T1000 (cell line): ENCODE measurements around the gene EFTUD2.
"Not testable (repeated sequence)": the region's sequence is repeated elsewhere in the genome, so short reads cannot be mapped to it uniquely, and the experiment has no call there.

Experiments used
- DNase-seq: peaks from one replicate; lab custom pipeline; 2025; ENCODE audit warnings: mixed read lengths; lab: John Stamatoyannopoulos, UW

Gene EFTUD2

DNA sequence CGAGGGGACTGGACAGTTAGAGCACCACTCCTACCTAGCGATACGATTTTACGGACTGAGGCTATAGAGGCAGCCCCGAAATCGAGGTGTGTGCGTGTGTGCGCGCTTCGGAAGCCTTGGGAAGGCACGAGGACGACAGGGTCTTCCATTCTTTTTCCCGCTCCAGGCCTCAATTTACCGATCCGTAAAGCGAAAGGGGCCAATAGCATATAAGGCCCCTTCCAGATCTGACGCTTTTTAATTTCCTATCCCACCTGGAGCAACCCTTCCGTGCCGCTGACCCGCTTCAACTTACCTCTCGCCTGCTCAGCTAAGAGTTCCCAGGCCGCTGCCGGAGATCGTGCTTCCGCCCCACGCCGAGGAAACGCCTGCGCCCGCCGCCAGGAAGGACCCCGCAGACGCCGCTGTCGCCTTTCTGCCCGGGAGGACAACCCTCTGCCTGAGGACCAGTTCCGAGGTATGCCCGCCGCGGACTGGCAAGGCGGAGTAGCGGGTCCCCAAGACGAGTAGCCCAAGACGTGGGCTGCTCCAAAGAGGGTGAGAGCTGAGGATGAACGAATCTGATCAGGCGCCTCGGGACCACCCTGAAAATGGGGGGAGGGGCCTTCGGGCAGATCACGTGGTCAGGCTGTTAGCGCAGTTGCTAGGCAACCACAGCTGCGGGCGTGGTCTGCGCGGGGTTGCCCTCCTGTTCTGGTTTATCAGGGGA is at the start of gene EFTUD2:
Gene EFTUD2, minus strand, starts transcription at position 372 of the 709 bp plus-strand sequence. CDS start 4,924 bp downstream, outside the sequence.
- DNase-seq, result peak; percentile 98

DNA sequence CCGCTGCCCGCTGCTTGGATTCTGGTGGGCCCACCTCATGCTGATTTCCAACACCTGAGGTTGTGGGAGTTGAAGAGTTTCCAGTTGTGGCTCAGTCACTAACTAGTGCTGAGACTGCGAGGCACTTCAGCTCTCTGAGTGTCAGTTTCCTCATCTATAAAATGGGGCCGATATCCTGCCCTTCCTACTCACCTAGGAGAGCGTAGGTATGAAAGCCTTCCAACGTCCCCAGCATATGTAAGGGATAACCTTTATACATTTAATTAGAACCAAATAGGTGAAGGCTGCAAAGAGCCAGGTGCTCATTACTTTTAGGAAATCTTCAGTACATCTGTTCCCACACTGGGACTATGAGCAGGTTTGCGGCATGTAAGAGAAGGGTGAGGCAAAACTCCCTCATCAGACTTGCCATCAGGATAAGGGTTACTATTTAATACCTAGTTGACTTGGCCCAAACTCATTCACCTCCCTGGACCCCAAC is 49.1 kb upstream of the EFTUD2 start:
- DNase-seq, result no peak

DNA sequence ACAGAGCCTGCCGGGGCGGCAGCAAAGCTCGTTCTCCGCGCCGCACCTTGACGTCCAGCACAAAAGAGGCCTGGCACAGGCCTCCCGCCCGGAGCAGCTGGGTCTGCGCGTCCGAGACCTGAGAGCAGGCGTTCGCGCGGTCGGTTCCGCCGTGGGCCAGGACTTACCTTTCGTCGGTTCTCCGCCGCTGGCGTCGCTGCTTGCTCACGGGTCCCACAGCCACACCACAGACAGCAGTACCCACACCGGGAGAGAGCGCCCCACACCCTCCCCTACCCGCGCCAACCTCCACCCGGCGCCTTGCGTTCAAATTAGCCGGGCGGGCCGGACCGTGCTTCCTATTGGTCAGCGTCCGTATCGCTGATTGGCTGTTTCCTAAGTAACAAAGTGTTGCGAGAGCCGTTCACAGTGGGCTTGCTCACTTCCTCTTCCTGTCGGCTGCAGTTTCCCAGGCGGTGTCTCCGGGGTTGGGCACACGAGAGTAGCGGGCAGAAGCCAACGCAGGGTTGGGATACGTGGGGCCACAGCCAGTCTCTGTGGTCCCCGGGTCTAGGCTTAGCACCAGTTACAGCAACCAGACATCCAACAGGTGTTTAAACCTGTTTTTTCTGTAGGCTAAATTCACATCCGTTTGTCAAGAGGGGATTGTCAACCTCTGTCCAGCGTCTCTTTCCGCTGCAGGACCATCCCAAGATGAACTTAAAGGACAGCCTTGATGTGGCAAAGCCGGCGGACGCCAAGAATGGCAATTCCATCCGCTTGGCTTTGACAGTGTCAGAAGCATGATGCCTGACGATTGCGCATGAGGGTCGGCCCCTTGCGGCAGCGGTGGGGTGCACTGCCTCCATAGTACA is 48.4 kb upstream of the EFTUD2 start, which contains the start of gene KIF18B:
Gene KIF18B, minus strand, starts transcription at position 313 of the 854 bp plus-strand sequence. CDS start 11,429 bp downstream, outside the sequence.
- peak; percentile 78 for DNase-seq

DNA sequence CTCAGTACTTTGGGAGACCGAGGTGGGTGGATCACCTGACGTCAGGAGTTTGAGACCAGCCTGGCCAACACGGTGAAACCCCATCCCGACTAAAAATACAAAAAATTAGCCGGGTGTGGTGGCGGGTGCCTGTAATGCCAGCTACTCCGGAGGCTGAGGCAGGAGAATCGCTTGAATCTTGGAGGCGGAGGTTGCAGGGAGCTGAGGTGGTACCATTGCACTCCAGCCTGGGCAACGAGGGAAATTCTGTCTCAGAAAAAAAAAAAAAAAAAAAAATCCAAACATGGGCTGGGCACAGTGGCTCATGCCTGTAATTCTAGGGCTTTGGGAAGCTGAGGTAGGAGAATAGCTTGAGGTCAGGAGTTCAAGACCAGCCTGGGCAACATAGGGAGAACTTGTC is 46.4 kb upstream of the EFTUD2 start:
- DNase-seq, result not testable (repeated sequence)

DNA sequence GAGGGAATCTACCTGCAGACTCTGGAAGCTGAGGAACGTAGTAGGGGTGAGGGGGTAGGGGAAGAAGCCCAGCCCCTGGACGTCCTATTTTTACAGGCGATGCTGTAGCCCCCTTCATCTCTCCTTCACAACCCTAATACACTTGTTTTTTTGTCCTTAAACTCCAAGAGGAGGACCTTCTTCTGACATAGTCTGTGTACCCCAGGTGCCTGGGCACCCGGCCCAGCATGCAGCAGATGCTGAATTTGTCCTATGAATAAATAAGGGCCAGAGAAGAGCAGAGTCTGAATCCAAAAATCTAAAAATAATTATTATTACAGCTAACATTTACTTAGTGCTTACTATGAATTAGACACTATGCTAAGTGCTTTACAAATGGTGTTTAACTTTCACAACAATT is 43.2 kb upstream of the EFTUD2 start:
- no peak for DNase-seq

DNA sequence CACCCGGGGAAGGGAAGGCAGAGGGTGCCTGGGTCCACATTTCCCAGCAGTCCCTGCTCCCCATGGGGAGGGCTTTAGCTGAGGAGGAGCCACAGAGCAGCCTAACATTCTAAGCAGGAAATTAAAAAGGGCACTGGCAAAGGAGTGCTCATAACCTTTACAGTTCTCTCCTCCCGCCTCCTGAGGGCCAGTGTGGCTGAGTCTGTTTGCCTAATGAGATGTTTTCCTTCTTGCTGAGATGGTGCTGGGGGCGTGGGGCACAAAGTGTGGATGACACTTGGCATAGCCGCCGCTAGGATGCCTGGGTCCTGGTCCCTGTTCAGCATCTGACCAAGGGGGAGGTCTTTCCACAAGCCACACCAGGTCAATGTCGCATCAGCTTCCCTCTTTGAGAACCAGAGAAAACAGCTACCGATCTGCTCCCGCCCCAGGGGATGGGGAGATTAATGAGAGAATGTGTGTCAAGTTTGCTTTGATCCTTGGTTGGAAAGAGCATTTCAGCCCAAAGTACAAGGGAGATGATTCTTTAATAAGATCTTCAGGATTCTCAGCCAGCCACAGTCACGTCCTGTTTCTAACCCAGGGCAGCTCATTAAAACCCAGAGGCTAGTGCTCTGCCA is 42.6 kb upstream of the EFTUD2 start:
- no peak for DNase-seq

DNA sequence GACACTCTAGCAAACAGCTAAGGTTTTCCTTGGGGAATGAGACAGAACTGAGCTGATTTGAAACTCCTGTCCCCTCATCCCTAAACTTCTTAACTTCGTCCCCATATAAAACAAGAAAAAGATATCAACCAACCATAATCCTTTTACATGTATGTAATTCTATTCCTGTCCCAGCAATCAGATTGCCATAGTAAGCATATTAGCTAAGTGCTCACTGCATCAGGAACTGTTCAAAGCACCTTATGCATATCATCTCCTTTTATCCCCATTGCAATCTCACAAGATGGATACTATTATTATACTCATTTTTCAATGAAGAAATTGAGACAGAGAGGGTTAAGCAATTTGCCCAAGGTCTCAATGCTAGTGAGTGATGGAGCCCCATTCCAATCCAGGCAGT is 41.5 kb upstream of the EFTUD2 start:
- no peak for DNase-seq

DNA sequence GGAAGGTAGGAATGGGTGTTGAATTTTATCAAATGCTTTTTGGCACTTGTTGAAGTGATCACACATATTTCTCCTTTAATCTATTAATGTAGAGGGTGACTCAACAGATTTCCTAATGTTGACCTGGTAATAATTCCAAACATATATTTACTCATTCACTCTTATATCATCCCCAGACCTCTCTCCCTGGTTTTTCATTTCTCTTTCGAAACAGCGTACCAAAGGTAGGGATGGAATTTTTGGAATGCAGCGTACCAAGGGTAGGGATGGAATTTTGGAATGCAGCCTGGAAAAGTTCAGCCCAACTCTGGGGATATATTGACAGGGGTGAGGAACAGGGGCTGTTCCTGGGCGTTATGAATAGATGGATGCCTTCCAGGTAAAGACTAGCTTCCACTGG is 41.1 kb upstream of the EFTUD2 start:
- no peak for DNase-seq

DNA sequence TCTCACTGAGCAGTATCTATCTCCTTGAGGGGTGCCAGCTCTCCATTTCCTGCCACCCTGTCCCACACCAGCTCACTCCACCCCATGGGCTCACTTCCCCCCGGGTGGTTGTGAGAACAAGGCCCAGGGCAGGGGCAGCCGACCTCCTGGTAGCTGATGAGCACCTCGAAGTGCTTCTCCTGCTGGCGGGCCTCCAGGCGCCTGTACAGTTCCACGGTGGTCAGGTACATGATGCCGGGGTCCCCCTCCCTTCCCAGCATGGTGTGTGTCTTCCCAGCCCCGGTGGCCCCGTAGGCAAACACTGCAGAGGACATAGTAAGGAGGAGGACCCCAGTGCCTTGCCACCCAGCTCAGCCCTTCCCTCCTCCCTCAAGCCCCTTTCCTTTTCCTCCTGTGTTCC is 35.9 kb upstream of the EFTUD2 start:
- DNase-seq, result no peak

DNA sequence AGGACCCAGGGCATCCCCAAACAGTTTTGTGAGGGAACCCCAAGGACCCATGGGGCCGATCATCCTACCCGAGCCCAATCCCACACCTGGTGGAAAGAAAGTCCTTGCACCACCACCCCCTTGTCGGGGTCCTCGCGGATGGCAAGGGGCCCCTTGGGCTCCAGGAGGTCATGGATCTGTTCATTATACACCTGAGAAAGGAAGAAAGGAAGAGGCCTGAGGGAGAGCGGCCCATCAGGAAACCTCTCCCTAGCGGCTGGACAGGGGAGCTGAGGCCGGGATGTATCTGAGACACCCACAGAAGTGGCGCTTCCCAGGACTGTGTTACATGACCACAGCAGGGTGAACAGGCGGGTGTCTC is 35.5 kb upstream of the EFTUD2 start:
- DNase-seq, result no peak

DNA sequence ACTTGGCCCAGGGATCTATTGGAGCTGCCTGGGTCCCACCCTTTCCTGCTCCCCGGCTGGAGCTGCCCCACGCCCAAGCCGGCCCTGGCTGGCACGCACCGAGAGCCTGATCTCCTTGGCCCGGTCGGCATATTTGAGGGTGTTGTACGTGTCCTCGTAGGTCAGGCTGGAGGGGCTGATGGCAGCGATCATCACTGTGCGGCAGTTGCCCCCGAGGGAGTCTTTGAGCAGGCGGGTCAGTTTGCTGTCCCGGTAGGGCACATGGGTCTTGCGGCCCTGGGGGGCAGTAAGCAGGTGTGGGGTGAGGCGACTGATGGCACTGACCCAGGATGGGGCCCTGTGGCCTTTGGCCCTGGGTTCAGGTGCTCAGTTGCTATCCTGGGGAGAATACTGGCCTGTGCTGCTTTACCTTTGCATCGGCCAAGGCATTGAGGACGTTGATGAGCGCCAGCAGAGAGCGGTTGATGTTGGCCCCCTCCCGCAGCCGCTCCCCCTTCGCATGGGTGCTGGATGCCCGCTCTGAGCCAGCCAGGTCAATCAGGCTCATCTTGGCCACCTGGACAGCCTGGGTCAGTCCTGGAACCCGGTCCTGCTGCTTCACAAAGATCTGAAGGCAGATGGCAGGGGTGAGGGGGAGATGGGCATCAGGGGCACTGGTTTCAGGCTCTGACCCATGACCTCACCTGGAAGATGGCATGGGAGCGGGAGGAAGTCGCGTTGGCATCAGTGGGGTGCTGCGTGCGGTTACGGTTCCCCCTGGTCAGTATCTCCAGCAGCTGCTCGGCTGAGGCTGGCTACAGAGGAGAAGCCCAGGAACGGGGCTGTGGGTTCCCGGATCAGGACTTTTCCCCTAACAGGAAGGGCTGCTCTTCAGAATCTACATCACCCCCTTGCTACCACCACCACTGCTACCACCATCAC is 34.8 kb upstream of the EFTUD2 start:
- DNase-seq, result no peak

DNA sequence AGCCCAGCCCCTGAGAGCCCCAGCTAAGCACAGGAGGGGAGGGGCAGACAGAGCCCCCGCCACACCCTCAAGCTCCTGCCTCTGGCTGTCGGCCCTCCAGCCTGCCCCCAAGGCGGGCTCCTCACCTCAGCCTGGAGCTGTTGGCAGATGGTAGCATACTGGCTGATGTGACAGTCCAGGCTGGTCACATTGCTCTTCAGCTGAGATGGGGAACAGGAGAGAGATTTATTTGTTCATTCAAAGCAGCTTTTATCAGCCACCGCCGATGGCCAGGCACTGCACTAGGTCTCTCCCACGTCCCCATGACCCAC is 33.5 kb upstream of the EFTUD2 start:
- no peak for DNase-seq

DNA sequence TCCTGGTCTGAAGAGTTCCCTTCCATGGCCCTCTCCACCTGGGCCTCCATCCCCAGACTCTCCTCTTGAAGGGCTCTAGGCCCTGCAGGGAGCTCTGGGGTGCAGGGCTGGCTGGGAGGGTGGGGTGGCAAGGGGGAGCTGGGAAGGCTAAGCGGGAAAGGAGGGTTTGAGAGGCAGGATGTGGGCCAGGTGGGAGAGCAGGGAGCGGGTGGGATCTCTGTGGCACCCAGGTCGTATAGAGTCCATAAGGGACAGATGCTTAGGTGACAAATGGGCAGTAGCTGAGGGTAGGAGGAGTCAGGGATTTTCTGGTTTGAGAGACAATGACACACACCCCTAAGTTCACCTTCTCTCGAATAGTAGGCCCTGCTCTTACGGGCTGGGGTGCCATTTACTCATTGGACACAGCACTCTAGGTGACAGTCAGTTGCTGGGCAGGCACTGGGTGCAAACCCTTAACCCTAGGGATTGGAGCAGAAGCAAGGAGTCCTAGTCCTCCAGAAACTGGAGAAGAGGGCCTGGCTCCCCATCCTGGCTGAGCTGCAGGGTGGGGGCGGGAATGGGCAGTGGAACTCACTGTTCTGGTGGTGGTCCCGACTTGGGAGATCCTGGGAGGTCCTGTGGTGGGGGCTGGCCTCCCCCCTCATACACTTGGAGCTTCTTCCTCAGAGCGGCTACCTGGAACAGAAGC is 33.0 kb upstream of the EFTUD2 start:
- DNase-seq, result no peak

DNA sequence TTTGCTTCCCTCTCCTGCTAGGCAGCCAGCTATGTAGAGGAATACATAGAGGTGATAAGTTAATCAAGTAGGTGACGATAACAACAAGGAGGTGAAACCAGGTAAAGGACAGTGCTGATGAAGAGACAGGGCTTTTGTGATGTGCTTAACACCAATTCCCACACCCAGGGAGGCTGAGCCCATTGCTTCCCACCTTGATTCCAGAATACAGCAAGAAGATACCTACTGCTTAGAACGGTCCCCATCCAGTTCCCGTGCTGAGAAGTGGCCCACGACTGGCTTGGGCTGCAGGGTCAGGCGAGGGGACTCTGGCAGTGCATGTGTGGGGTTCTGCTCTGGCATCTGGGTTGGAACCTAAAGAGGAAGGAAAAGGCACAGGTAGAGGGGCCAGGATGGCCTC is 32.1 kb upstream of the EFTUD2 start:
- no peak for DNase-seq

DNA sequence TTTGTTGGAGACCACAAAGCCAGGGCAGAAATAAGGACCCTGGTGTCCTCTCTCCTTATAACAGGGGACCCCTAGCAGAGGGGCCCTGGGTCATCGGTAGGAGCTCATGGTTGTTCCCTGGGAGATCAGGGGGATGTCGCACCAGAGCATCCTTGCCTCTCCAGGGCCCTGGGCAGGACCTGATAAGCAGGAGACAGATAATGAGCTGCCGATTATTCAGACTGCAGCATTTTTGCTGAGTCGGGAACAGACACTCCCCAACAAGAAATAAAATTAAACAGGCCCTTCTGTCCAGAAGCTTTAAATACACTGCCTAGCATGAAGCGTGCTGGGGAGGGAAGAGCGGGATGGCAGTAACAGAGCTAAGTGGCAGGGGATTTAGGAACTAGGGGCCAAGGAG is 31.4 kb upstream of the EFTUD2 start:
- no peak for DNase-seq

DNA sequence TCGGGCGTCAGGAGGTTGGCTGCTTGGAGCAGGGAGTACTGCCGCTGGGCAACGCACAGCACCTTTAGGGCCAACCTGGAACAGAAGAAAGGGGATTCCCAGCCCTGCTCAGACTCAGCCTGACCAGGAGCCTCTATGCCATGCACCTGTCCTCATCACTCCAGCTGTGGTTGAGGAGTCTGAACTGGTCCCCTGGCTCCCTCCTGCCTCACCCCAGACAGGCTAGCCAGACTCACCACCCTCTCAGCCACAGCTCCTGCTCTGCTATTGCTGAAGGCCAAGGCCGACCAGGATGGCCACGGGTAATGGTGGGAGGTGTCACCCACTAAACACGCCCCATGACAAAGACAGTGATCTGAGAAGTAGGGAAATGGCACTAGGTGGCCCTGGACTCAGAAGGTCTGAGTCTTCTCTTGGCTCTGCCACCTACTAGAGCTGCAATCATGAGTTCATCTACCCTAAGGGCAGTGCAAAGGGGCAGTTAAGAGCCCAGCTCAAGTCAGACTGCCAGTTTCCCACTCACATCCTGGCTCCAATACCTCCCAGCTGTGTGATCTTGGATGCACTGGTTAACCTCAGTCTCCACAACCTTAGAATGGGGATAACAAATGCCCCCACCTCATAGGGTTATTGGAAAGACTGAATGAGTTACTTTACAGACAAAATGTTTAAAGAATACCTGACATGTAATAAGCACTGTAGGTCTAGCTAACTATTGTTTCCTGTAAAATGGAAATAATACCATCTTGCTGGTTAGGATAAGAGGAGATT is 29.9 kb upstream of the EFTUD2 start:
- no peak for DNase-seq

DNA sequence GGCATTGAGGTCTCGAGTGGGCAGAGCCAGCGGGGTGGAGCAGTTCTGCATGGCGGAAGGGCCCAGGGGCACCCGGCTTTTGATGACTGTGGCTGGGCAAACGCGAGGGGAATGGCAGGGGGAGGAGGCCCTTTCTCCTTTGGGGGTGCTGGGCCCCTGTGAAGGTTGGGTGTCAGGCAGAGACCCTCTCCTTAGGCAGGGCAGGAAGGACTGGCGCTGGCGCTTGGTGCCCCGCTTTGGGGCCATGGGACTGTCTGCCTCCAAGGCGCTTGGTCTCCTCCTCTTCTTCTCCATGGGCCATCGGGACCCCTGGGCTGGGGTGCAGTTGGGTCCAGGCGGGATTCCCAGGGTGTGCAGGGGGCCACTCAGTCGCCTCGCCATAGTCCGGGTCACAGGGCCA is 28.9 kb upstream of the EFTUD2 start:
- DNase-seq, result no peak

DNA sequence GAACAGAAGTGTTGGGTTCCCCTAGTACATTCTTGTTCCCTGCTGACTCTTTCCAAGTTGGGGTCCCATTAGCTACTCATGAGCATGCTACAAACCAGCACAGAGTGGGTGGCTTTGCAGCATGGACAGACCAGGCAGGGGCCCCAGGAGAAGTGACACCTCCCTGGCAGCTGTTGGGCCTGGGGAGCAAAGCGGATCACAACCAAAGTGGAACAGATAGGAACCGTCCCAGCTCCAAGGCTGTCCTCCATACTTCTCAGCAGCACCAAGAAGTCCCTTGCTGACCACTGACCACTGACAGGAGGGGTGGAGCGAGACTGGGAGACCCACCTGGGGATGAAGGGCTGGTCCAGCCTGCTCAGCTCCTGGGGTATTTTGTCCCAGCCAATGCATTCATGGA is 28.5 kb upstream of the EFTUD2 start:
- DNase-seq, result no peak

DNA sequence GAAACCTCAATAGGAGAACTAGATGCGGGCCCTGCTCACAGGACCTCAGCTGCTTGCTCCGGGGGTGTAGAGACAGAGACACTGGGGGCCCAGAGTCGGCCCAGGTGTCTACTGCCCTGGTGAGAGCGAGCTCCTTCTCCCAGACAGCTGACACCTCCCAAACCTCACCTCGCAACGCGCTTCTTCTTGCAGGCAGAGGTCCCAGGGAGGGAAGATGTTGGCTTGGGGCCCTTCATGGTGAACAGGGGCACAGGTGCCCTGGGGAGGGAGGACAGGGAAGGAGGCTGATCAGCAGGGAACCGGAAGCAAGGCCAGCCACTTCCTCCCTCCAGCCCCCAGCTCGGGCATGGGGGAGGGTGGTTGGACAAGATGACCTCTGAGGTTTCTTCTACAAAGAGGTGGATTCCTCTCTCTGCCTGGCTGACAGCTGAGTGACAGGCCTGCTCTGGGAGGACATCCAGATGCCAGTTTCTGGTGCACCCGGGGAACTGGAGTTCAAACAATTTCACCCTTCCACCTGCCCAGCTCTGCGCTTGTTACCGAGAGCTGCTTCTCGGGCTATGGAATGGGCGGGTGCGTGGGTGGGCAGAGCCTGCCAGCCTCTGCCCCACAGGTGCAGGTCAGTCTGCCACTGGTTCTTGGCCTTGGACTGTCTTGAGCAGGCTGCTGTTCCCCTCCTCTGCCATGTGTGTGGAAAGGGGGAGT is 27.7 kb upstream of the EFTUD2 start:
- no peak for DNase-seq
